T47D (cell line): Measurements from ENCODE around the gene ADCY5.

ENCODE experiments used
- DNase-seq, 2 experiments: peaks; one replicate each; pipeline versions ENCODE4 v3.0.0 to v3.0.0-alpha.2; 2011 to 2012; ENCODE audit warnings: low read depth in 1 of 2, low spot score in 1 of 2
- JUND ChIP-seq: IDR thresholded peaks from 2 replicates; pipeline ENCODE4 v1.6.1; 2012; ENCODE audit warnings: low read depth
- in situ Hi-C: cut with HindIII; loops from 2 replicates; pipeline ENCODE4 v1.10.0; 2016; ENCODE audit warnings: low sequenced_read_pairs, low pct_unique_long_range_greater_than_20kb

ADCY5 gene

DNA sequence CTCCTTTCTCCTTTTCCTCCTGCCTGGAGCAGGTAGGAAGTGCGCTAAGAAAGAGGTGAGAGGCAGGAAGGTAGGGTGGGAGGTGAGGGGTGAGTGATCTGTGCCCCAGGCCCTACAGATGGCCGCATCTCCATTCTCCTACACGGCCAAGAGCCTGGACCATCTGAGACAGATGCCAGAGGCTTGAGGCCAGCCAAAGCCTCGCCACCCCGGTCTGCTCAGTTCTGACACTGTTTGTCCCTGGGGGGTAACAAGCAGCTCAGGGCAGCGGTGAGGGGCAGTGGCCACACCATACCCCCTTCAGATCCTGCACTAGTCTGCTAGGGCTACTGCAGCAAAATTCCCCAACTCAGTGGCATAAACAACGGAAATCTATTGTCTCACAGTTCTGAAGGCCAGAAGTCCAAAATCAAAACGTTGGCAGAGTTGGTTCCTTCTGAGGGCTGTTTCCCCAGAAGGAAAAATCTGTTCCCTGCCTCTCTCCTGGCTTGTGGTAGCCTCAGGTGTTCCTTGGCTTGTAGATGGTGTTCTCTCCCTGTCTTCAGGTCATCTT, 28.4 kb downstream of the ADCY5 start:
- no peak for DNase-seq
- in situ Hi-C loops: no loop called here
- TF ChIP-seq JUND: no peak

DNA sequence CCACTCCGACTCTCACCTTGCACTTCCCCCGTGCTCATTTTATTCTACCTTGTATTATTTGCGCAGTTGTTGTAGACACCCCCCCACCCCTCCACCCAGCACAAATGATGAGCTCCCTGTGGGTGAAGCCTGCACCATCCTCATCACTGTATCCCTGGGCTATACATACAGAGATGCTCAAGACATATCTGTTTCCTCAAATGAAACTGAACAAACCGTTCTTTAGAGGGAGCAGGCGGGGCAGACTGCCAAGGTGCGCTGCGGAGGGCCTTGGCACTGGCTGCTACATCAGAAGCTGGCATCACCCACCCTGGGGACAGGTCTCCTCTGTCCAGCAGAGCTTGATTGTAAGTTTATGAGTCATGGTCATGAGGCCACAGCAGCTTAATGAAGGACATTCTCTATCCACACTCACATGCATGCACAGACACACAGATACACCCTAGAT, 29.0 kb downstream of the ADCY5 start:
- no peak for DNase-seq
- no peak for TF ChIP-seq JUND
- in situ Hi-C loops: no loop called here

GRCh38 chr3:123419181-123419849, 29.6 kb downstream of the ADCY5 start:
- in situ Hi-C loops: no loop called here
- TF ChIP-seq JUND: no peak
- DNase-seq: no peak

DNA sequence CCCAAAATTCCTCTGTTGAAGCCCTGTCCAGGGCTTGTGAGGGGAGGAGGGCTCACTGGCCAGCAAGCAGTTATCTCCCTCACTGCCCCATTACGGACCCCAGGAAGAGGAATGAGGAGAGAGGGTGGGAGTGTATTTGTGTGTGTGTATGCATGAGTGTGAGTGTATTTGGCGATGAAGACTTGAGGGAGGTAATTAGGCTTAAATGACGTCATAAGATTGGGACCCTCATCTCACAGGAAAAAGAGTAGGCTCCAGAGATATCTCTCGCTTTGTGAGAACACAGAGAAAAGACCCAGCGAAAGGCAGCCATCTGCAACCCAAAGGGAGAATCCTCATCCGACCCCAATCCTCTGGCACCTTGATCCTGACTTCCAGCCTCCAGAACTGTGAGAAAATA, 32.2 kb downstream of the ADCY5 start:
- TF ChIP-seq JUND: no peak
- in situ Hi-C loops: no loop called here
- DNase-seq: no peak

- no peak for DNase-seq
- TF ChIP-seq JUND: no peak
- in situ Hi-C loops: no loop called here
These were observed 32.7 kb downstream of the ADCY5 start for GRCh38 chr3:123416173-123416572.

GRCh38 chr3:123414973-123415775, 33.7 kb downstream of the ADCY5 start:
- in situ Hi-C loops: no loop called here
- no peak for TF ChIP-seq JUND
- no peak for DNase-seq

DNA sequence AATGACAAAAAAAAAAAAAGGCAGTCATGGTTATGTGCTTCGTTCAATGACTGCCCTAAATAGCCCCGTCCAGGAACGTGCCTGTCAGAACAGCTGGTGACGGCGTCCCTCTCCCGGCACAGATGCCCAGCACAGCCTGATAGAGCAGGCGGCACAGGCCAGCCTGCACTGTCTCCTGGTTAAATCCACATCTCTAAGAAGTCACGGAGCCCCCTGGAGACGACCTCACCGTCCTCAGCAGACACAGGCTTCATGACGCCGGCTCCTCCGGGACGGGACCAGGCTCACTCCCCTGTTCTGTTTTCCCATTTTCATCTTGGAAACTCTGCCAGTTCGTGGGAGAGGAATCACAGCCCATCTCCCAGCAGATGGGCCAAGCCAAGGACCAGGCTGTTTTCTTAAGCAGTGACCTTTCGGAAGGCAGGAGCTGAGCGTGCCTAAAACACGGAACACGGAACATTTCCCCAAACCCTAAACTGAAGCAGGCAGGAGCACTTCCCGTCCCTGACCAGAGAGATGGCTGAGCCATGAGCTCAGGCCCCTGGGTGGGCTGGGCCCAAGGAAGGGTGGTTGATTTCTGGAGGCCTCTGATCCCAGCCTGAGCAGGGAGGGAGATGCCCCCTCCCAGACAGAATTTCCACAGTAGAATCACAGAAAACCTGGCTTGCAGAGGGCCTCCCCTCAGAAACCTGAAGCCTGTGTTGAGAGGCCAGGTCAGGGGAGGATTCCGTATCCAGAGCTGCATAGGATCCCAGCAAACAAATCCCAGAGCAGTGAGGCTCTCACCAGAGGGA, 35.9 kb downstream of the ADCY5 start:
- no peak for DNase-seq
- no peak for TF ChIP-seq JUND
- in situ Hi-C loops: no loop called here

- TF ChIP-seq JUND: no peak
- DNase-seq: no peak
- in situ Hi-C loops: no loop called here
These were observed 36.8 kb downstream of the ADCY5 start for GRCh38 chr3:123412076-123412475.

GRCh38 chr3:123411340-123412040, 37.4 kb downstream of the ADCY5 start:
- TF ChIP-seq JUND: no peak
- in situ Hi-C loops: no loop called here
- no peak for DNase-seq

DNA sequence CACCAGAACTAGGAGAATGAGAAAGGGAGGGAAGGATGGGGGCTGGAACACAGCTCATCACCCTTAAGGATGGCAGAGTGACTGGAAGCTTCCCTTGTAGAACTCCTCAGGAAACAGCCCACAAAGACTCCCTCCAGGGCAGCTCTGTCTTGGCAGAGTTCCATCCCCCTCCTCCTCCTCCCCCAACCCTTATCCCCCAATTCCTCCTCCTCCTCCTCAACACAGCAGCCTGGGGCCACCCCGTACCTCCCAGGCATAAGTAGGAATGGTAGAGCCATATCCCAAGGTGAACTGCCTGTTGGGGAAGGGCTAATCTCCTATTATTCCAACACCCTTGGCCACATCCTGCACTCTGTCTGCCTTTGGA, 38.8 kb downstream of the ADCY5 start:
- no peak for DNase-seq
- TF ChIP-seq JUND: no peak
- in situ Hi-C loops: no loop called here

DNA sequence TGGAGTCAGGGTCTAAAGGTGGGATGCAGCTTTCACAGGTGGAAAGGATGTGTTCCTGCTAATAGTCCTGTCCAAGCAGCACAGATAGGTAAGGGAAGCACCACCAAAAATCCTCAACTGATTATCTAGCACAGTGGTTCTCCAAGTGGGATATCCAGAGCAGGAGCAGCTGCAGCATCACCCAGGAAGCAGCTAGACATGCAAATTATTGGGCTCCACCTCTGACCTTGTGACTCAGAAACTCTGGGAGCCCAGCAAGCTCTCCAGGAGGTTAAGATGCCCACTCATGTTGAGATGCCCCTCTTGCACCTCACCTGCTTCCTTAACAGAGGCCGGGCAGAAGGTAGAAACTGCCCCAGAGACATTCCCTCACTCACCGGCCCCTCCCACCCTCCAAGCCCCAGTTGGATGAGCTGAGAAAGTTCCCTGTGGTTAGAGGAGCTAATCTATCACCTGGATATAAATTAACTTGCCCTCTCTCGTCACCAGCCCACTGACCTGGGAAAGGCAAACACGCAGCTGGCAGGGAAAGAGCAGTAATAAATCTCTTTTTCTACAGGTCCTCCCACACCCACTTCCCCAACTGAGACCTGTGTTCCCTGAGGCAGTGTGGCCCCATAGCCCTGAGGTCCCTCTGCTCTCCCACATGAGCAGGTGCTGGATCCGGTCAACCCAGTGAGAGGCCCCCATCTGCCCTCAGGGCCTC, 39.3 kb downstream of the ADCY5 start:
- in situ Hi-C loops: no loop called here
- no peak for DNase-seq
- no peak for TF ChIP-seq JUND
